Activated naive CD4-positive, alpha-beta T cell treated with anti-CD3 and anti-CD28 coated beads, Interleukin-2, amount 50 U/mL, for 72 hours (primary cell): ENCODE data around the gene ICE1. TPM values are rescaled to one million over a fixed set of nuclear protein-coding genes. Genes with fewer than 3 reads are reported as not detected.

ENCODE experiments used
- ATAC-seq, 2 donors: fragments of 150-1000 bp; cut with Tn5 transposase; 2 replicates each; pipeline ENCODE4 v1.10.0; 2021; ENCODE audit warnings: mild to moderate bottlenecking in 2 of 2, moderate library complexity in 2 of 2
- DNase-seq, 2 donors: peaks; one replicate each; pipeline ENCODE4 v3.0.0; 2021 to 2022; ENCODE audit warnings: low spot score in 2 of 2
- H3K27ac Mint-ChIP-seq, 2 donors: one replicate each; pipeline ENCODE4 v1.8.0; 2022; ENCODE audit warnings: mild to moderate bottlenecking in 2 of 2, mixed read lengths in 2 of 2
- H3K36me3 Mint-ChIP-seq, 2 donors: one replicate each; pipeline ENCODE4 v1.8.0; 2022; ENCODE audit warnings: mixed read lengths in 2 of 2
- H3K9me3 Mint-ChIP-seq, 2 donors: one replicate each; pipeline ENCODE4 v1.8.0; 2022; ENCODE audit warnings: mixed read lengths in 2 of 2
- total RNA-seq, 2 donors: library from RNA; stranded (reverse); gene quantifications; one replicate each; pipeline ENCODE4 v1.2.3, GENCODE V29; 2022

The ICE1 gene
- total RNA-seq, 2 donors from 2014 or later = 19.2 to 24.9 TPM

- DNase-seq (no peak), ATAC-seq (no peak)
- H3K9me3 Mint-ChIP-seq = no peaks in the 10 kb centered on the region
- no peak overlapping the region for H3K27ac Mint-ChIP-seq
- peaks cover 5 to 19% of the 10 kb centered on the region in 2 donors for H3K36me3 Mint-ChIP-seq
Observed at GRCh38 chr5:5419291-5420210, 2.9 kb upstream of the ICE1 start.

GRCh38 chr5:5420251-5420650 lies 2.2 kb upstream of the ICE1 start:
- Mint-ChIP-seq H3K27ac (no peak overlapping the region), H3K36me3 (peaks cover 5 to 19% of the 10 kb centered on the region in 2 donors), H3K9me3 (no peaks in the 10 kb centered on the region)
- DNase-seq (no peak), ATAC-seq (no peak)

GRCh38 chr5:5421149-5421960 lies 1.1 kb upstream of the ICE1 start:
- Mint-ChIP-seq H3K9me3 (no peaks in the 10 kb centered on the region), H3K36me3 (peaks cover 5 to 12% of the 10 kb centered on the region in 2 donors), H3K27ac (peak overlapping the region in 1 of 2 donors; percentile 93)
- DNase-seq = peak in 1 of 2 donors; percentile 19
- peak; percentile 2 to 6 for ATAC-seq

GRCh38 chr5:5422819-5423515 lies 490 bp downstream of the ICE1 start:
- Mint-ChIP-seq H3K36me3 (peaks cover 5 to 10% of the 10 kb centered on the region in 2 donors), H3K9me3 (no peaks in the 10 kb centered on the region), H3K27ac (no peak overlapping the region)
- ATAC-seq = peak; percentile 16 to 27
- DNase-seq = no peak

- Mint-ChIP-seq H3K27ac (no peak overlapping the region), H3K9me3 (no peaks in the 10 kb centered on the region), H3K36me3 (peaks cover 5 to 10% of the 10 kb centered on the region in 2 donors)
- no peak for DNase-seq
- no peak for ATAC-seq
Observed at GRCh38 chr5:5423586-5423985, 1.1 kb downstream of the ICE1 start.

- peaks cover 5 to 10% of the 10 kb centered on the region in 2 donors for H3K36me3 Mint-ChIP-seq
- ATAC-seq (no peak), DNase-seq (peak in 1 of 2 donors; percentile 23)
- no peak overlapping the region for H3K27ac Mint-ChIP-seq
- no peaks in the 10 kb centered on the region for H3K9me3 Mint-ChIP-seq
Observed at GRCh38 chr5:5424736-5425135, 2.3 kb downstream of the ICE1 start.

- H3K27ac Mint-ChIP-seq = no peak overlapping the region
- ATAC-seq = no peak
Observed at GRCh38 chr5:5430136-5430535, 7.7 kb downstream of the ICE1 start.

GRCh38 chr5:5432020-5432707 lies 9.7 kb downstream of the ICE1 start:
- H3K27ac Mint-ChIP-seq = peak overlapping the region in 1 of 2 donors; percentile 9

More at GRCh38 chr5:5430136-5430535, 7.7 kb downstream of the ICE1 start:
- Mint-ChIP-seq H3K9me3 (no peaks in the 10 kb centered on the region), H3K36me3 (no peaks in the 10 kb centered on the region)
- no peak for DNase-seq

GRCh38 chr5:5436203-5436760 lies 13.8 kb downstream of the ICE1 start:
- no peak overlapping the region for H3K27ac Mint-ChIP-seq
- peaks cover 0 to 9% of the 10 kb centered on the region in 2 donors for H3K36me3 Mint-ChIP-seq
- DNase-seq = no peak
- no peak for ATAC-seq
- no peaks in the 10 kb centered on the region for H3K9me3 Mint-ChIP-seq

More at GRCh38 chr5:5432020-5432707, 9.7 kb downstream of the ICE1 start:
- H3K9me3 Mint-ChIP-seq = no peaks in the 10 kb centered on the region
- ATAC-seq (no peak), DNase-seq (no peak)
- peaks cover 0 to 2% of the 10 kb centered on the region in 2 donors for H3K36me3 Mint-ChIP-seq

- H3K9me3 Mint-ChIP-seq = no peaks in the 10 kb centered on the region
- ATAC-seq = no peak
- H3K27ac Mint-ChIP-seq = peak overlapping the region in 1 of 2 donors; percentile 82
- peaks cover 0 to 9% of the 10 kb centered on the region in 2 donors for H3K36me3 Mint-ChIP-seq
- DNase-seq = no peak
Observed at GRCh38 chr5:5437227-5438172, 15.0 kb downstream of the ICE1 start.

- Mint-ChIP-seq H3K27ac (no peak overlapping the region), H3K36me3 (peaks cover 0 to 6% of the 10 kb centered on the region in 2 donors), H3K9me3 (no peaks in the 10 kb centered on the region)
- no peak for ATAC-seq
- no peak for DNase-seq
Observed at GRCh38 chr5:5451863-5452262, 29.4 kb downstream of the ICE1 start.

- ATAC-seq = no peak
- Mint-ChIP-seq H3K36me3 (peaks cover 9 to 16% of the 10 kb centered on the region in 2 donors), H3K27ac (peak overlapping the region in 1 of 2 donors; percentile 29), H3K9me3 (no peaks in the 10 kb centered on the region)
- no peak for DNase-seq
Observed at GRCh38 chr5:5453131-5453530, 30.7 kb downstream of the ICE1 start.

- Mint-ChIP-seq H3K9me3 (no peaks in the 10 kb centered on the region), H3K27ac (no peak overlapping the region), H3K36me3 (peaks cover 20 to 27% of the 10 kb centered on the region in 2 donors)
- ATAC-seq = no peak
- DNase-seq = no peak
Observed at GRCh38 chr5:5454391-5454790, 31.9 kb downstream of the ICE1 start.

GRCh38 chr5:5456858-5457257 lies 34.4 kb downstream of the ICE1 start:
- no peak for ATAC-seq
- DNase-seq = no peak
- Mint-ChIP-seq H3K36me3 (peaks cover 42 to 51% of the 10 kb centered on the region in 2 donors), H3K27ac (no peak overlapping the region), H3K9me3 (no peaks in the 10 kb centered on the region)

- no peak for DNase-seq
- Mint-ChIP-seq H3K9me3 (no peaks in the 10 kb centered on the region), H3K36me3 (peaks cover 57% of the 10 kb centered on the region in 2 donors), H3K27ac (peak overlapping the region in 1 of 2 donors; percentile 37)
- no peak for ATAC-seq
Observed at GRCh38 chr5:5460311-5460710, 37.8 kb downstream of the ICE1 start.
